ENCODE measurements around the gene ARFIP1.
"Not testable (repeated sequence)": the region's sequence is repeated elsewhere in the genome, so short reads cannot be mapped to it uniquely, and the experiment has no call there.

ARFIP1 gene

DNA sequence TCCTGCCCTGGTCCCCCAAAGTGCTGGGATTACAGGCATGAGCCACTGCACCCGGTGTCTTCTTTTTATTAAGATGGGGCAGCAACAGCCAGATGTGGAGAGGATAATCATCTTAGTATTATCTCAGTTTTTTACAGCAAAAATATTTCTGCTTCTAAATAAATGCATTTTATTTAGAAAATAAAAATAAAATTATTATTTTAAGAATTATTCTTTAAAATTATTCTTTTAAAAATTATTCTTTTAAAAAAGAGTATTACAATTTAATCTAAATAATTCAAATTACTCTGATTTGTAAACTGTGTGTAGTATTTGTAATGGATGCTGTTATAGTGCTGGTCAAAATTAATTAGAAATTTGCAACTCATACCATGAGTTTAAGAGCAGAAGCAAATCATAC lies 67.6 kb downstream of the ARFIP1 start:
- no peak for DNase-seq

DNA sequence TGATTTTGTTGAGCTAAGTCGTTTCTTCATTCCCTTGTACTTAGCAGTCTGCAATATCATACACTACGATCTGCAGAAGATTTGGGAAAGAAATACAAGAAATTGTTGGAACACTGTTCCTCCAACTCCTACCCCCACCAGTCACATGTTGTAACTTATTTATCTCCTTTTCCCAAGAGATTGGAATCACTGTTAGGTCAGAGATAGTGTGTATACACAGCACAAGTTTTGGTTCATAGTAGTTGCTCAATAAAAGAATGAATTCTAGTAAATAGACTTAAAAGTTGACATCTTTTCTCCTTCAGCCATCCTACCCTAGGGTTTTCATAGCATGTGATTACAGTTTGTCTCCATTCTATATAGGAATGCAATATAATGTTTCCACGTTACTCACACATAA lies 68.8 kb downstream of the ARFIP1 start:
- DNase-seq = no peak

DNA sequence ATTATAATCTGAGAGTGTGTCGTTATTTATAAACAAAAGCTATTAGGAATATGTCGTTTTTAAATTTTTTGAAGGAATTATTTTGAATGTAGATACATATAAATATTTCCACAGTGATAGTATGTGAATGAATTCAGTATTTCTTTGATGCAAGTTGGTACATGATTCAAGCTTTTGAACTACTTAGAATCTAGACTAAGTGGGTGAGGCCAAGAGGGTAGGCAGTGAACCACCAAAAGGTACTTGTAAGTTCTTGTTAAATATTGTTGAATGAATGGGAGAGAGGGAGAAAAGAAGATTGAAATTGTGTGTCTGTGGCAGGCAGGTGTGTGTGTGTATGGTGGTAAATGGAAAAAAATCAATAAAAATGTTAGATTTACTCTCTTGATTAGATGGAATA lies 69.6 kb downstream of the ARFIP1 start:
- DNase-seq = no peak

GRCh38 chr4:152850377-152850776 lies 70.6 kb downstream of the ARFIP1 start:
- DNase-seq = no peak

- DNase-seq = no peak
Measured at GRCh38 chr4:152851226-152851625, 71.5 kb downstream of the ARFIP1 start.

- DNase-seq = no peak
Measured at GRCh38 chr4:152853293-152853692, 73.5 kb downstream of the ARFIP1 start.

DNA sequence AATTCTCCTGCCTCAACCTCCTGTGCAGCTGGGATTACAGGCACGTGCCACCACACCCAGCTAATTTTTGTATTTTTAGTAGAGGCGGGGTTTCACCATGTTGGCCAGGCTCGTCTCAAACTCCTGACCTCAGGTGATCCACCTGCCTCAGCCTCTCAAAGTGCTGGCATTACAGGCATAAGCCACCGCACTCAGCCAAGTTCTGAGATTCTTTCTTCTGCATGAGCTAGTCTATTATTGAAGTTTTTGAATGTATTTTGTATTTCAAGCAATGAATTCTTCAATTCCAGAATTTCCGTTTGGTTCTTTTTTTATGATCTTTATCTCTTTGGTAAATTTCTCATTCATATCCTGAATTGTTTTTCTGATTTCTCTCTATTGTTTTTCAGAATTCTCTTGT lies 74.3 kb downstream of the ARFIP1 start:
- DNase-seq = not testable (repeated sequence)

- DNase-seq = no peak
Measured at GRCh38 chr4:152856960-152857359, 77.2 kb downstream of the ARFIP1 start.

- no peak for DNase-seq
Measured at GRCh38 chr4:152858934-152859333, 79.2 kb downstream of the ARFIP1 start.

DNA sequence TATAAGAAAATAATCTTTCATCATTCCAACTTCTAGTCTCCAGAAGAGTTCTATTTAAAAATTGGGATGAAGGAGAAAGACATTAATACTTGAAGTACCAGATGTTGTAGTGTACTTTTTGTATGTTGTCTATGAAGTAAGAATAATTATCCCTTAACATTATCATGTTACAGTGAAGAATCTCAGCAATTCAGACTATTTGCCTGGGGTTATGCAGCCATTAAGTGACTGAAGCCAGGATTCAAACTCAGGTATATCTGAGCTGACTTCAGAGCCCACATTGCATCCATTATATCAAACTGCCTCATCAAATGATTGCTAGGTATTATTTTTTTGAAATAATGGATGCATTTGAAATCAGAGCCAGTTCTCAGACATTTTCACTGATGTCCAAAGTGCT lies 80.3 kb downstream of the ARFIP1 start:
- DNase-seq = no peak

GRCh38 chr4:152862608-152863007 lies 82.9 kb downstream of the ARFIP1 start:
- no peak for DNase-seq

GRCh38 chr4:152864361-152864760 lies 84.6 kb downstream of the ARFIP1 start:
- DNase-seq = no peak

GRCh38 chr4:152866432-152866993 lies 86.8 kb downstream of the ARFIP1 start:
- not testable (repeated sequence) for DNase-seq

- peak; percentile 68 for DNase-seq
Measured at GRCh38 chr4:152870606-152871005, 90.9 kb downstream of the ARFIP1 start.

GRCh38 chr4:152875261-152875660 lies 95.5 kb downstream of the ARFIP1 start:
- DNase-seq = no peak

DNA sequence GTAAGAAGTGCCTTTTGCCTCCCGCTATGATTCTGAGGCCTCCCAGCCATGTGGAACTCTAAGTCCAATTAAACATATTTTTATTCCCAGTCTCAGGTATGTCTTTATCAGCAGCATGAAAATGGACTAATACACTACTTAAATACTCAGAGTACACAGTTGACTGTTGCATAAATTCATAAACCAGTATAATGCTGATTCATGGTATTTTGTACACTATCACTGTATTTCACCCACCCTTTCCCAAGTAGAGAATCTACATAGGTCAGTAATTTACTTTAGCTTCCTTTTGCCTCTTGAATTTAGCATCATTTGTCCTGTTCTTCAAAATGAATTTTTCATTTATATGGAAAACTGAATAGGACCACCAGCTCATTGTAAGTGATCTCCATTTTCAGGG lies 98.1 kb downstream of the ARFIP1 start:
- no peak for DNase-seq

- no peak for DNase-seq
Measured at GRCh38 chr4:152880263-152880662, 100.5 kb downstream of the ARFIP1 start.

- no peak for DNase-seq
Measured at GRCh38 chr4:152881974-152882373, 102.2 kb downstream of the ARFIP1 start.

GRCh38 chr4:152885185-152885584 lies 105.4 kb downstream of the ARFIP1 start:
- no peak for DNase-seq

DNA sequence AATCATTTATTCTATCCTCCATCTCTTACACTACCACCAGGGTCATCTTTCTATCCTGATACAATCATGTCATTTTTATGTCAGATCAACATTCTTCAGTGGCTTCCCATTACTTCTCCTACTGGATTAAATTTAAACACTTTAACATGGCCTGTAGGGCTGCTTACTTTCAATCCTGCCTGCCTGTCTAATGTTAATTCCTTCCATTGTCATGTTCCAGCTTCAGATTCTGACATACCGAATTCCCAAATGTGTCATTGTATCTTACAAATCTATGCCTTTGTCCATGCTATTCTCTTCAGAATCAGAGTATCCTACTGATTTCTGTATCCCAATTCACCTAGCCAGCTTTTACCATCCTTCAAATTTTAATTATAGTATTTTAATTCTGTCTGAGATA lies 106.4 kb downstream of the ARFIP1 start:
- no peak for DNase-seq

DNA sequence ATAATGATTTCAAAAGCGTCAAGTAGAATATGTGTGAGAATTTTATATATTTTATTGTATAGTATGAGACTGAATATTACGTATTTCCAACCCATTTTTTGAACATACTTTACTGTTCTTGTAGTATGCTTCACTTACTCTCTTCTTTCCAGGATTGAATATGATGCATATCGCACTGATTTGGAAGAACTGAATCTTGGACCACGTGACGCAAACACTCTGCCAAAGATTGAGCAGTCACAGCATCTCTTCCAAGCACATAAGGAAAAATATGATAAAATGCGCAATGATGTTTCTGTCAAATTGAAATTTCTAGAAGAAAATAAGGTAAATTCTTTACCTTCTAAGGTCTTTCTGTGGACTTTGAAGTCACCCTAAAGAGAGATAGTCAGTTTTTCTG lies 108.2 kb downstream of the ARFIP1 start:
- no peak for DNase-seq

DNA sequence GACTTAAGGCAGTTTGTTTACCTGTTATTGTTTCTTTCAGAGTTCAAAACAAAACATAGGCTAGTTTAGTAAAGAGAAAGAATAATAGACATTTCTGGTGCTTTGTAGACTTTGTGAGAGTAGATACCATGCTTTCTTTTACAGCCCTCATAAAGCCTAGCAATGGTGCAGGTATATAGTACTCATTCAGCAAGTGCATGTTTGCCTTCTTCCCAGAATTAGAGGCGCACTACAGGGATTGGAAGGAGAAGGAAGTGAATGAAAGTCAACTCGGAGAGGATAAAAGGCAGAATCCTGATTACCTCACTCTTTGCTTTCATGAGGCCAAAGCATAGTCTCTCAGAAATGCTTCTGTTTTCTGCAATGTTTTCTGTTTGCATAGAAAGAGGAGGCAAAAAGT lies 113.2 kb downstream of the ARFIP1 start:
- DNase-seq = no peak

GRCh38 chr4:152894673-152895072 lies 114.9 kb downstream of the ARFIP1 start:
- DNase-seq = no peak

- DNase-seq = peak; percentile 23
Measured at GRCh38 chr4:152896811-152897210, 117.1 kb downstream of the ARFIP1 start.

GRCh38 chr4:152898133-152898532 lies 118.4 kb downstream of the ARFIP1 start:
- DNase-seq = not testable (repeated sequence)

- no peak for DNase-seq
Measured at GRCh38 chr4:152898606-152899005, 118.9 kb downstream of the ARFIP1 start.

Data from NCI-H2171 treated with DMSO at 0.1 percent for 48 hours (cell line).